Measurements from ENCODE around the gene C1GALT1. TPM values are rescaled to one million over a fixed set of nuclear protein-coding genes. Genes with fewer than 3 reads are reported as not detected.

Gene C1GALT1
- total RNA-seq, 6 donors from 2014 or later = 11.5 to 75.9 (median 34.7) TPM

GRCh38 chr7:7254908-7255307 lies 72.6 kb downstream of the C1GALT1 start:
- ATAC-seq (ENCODE audit: low FRiP score in 2 of 2) = no peak
- TF ChIP-seq EP300 (IDR thresholded peaks at IDR 0.05) = no peak
- TF ChIP-seq POLR2AphosphoS5 (IDR thresholded peaks at IDR 0.05) = no peak
- TF ChIP-seq, protein P1, sequence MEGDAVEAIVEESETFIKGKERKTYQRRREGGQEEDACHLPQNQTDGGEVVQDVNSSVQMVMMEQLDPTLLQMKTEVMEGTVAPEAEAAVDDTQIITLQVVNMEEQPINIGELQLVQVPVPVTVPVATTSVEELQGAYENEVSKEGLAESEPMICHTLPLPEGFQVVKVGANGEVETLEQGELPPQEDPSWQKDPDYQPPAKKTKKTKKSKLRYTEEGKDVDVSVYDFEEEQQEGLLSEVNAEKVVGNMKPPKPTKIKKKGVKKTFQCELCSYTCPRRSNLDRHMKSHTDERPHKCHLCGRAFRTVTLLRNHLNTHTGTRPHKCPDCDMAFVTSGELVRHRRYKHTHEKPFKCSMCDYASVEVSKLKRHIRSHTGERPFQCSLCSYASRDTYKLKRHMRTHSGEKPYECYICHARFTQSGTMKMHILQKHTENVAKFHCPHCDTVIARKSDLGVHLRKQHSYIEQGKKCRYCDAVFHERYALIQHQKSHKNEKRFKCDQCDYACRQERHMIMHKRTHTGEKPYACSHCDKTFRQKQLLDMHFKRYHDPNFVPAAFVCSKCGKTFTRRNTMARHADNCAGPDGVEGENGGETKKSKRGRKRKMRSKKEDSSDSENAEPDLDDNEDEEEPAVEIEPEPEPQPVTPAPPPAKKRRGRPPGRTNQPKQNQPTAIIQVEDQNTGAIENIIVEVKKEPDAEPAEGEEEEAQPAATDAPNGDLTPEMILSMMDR (IDR thresholded peaks at IDR 0.05) = no peak
- no peak for TF ChIP-seq POLR2A (IDR thresholded peaks at IDR 0.05)
- 83 to 88% methylated on average over 5 of the region's 5 CpGs for WGBS, 2 donors
- Histone ChIP-seq H3K4me3 (no peak overlapping the region), H3K27me3 (no peaks in the 10 kb centered on the region), H3K9me3 (no peaks in the 10 kb centered on the region), H3K4me1 (peaks cover 9 to 18% (median 12%) of the 10 kb centered on the region in 4 donors), H3K36me3 (no peaks in the 10 kb centered on the region), H3K27ac (no peak overlapping the region)
- DNase-seq = no peak

- no peaks in the 10 kb centered on the region for H3K36me3 ChIP-seq
- H3K27ac ChIP-seq = peak overlapping the region in 3 of 4 donors; percentile 21 to 80 (median 71)
- H3K4me3 ChIP-seq = no peak overlapping the region
- DNase-seq (no peak), ATAC-seq (ENCODE audit: low FRiP score in 2 of 2) (no peak)
- no peak for TF ChIP-seq EP300 (IDR thresholded peaks at IDR 0.05)
- TF ChIP-seq POLR2AphosphoS5 (IDR thresholded peaks at IDR 0.05) = no peak
- TF ChIP-seq POLR2A (IDR thresholded peaks at IDR 0.05) = no peak
- TF ChIP-seq, protein P1 (IDR thresholded peaks at IDR 0.05) = no peak
- no peaks in the 10 kb centered on the region for H3K27me3 ChIP-seq
- H3K9me3 ChIP-seq = no peaks in the 10 kb centered on the region
- H3K4me1 ChIP-seq = peaks cover 9 to 18% (median 12%) of the 10 kb centered on the region in 4 donors
- 62 to 71% methylated on average over 6 of the region's 6 CpGs for WGBS, 2 donors
Observed at GRCh38 chr7:7256731-7257274, 74.5 kb downstream of the C1GALT1 start.

DNA sequence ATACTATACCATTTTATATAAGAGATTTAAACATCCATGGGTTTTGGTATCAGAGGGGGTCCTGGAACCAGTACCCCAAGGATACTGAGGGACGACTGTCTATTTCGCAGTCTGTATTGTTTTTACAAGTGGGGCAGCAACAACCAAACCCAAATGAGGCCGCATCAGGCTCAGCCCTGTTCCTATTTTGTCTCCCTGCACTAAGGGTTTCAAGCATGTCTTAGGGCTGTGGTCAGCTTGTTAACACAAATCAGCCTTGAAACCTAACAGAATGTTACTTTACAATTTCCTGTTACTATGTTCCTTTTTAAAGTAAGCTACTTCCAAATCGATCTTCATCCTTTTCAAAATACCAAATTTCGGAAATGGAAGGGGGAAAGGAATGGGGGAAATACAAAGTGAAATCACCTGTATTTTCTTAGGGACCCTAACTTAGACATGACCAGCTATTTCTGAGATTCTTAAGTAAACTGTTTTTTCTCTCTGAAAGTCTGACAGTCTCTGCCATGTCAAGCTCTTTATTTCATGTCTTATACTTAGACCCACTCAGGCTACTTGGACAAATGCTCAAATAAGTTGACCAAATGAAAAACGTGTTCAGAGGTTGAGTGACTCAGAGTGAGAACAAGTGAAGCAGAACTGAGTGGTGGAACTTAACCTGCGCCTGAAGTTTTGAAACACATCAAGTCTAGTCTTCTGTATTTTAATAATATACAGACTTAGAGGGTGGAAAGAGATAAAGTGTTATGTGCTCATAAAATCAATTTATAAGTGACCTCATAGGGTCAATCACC lies 75.8 kb downstream of the C1GALT1 start:
- Histone ChIP-seq H3K9me3 (no peaks in the 10 kb centered on the region), H3K27ac (peak overlapping the region; percentile 21 to 80 (median 70)), H3K4me3 (no peak overlapping the region), H3K27me3 (no peaks in the 10 kb centered on the region), H3K36me3 (no peaks in the 10 kb centered on the region), H3K4me1 (peaks cover 9 to 18% (median 12%) of the 10 kb centered on the region in 4 donors)
- 52 to 58% methylated on average over 7 of the region's 7 CpGs for WGBS, 2 donors
- no peak for TF ChIP-seq POLR2AphosphoS5 (IDR thresholded peaks at IDR 0.05)
- TF ChIP-seq, protein P1 (IDR thresholded peaks at IDR 0.05) = no peak
- no peak for TF ChIP-seq EP300 (IDR thresholded peaks at IDR 0.05)
- no peak for TF ChIP-seq POLR2A (IDR thresholded peaks at IDR 0.05)
- DNase-seq (no peak), ATAC-seq (ENCODE audit: low FRiP score in 2 of 2) (peak; percentile 38 to 50)

DNA sequence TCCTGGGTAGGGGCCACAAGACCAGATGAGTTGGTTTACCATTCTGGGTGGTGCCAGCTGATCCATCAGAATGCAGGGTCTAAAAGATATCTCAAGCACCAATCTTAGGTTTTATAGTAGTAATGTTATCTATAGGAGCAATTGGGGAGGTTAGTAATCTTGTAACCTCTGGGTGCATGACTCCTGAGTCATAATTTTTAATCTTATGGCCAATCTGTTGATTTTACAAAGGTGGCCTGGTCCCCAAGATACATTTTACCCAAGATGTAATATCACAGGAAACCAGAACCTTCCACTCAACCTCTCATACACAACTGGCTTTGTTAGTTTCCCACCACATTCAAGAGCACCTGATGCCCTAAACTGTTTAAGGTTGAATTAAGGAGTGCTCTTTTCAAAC lies 79.5 kb downstream of the C1GALT1 start:
- Histone ChIP-seq H3K4me3 (no peak overlapping the region), H3K4me1 (peaks cover 4 to 15% (median 9%) of the 10 kb centered on the region in 4 donors), H3K9me3 (no peaks in the 10 kb centered on the region), H3K27ac (no peak overlapping the region), H3K27me3 (no peaks in the 10 kb centered on the region), H3K36me3 (no peaks in the 10 kb centered on the region)
- TF ChIP-seq POLR2A (IDR thresholded peaks at IDR 0.05) = no peak
- TF ChIP-seq, protein P1 (IDR thresholded peaks at IDR 0.05) = no peak
- TF ChIP-seq EP300 (IDR thresholded peaks at IDR 0.05) = no peak
- no peak for TF ChIP-seq POLR2AphosphoS5 (IDR thresholded peaks at IDR 0.05)
- ATAC-seq (ENCODE audit: low FRiP score in 2 of 2) (no peak), DNase-seq (no peak)

Measured in upper lobe of left lung (tissue), 6 donors.